HepG2 (cell line): Measurements from ENCODE around the gene TMEM190. TPM values are rescaled to one million over a fixed set of nuclear protein-coding genes. Genes with fewer than 3 reads are reported as not detected.

Source experiments
- AHR ChIP-seq: IDR thresholded peaks from 2 replicates; pipeline ENCODE4 v1.6.1; 2018; ENCODE audit warnings: missing genetic modification reagents, missing compliant biosample characterization
- ARNT ChIP-seq: fragments of 450-650 bp; IDR thresholded peaks from 2 replicates; pipeline ENCODE4 v1.6.1; 2017
- CENPX ChIP-seq: sonication (generic); formaldehyde crosslinking; IDR thresholded peaks from 2 replicates; pipeline ENCODE4 v1.9.0; 2021; ENCODE audit warnings: mild to moderate bottlenecking, missing genetic modification reagents, moderate library complexity
- DBP ChIP-seq: sonication (generic); formaldehyde crosslinking; IDR thresholded peaks from 2 replicates; pipeline ENCODE4 v1.4.0; 2020; ENCODE audit warnings: missing genetic modification reagents; ENCODE audit errors: not compliant biosample characterization
- EZH2 ChIP-seq: conservative IDR thresholded peaks from 2 replicates; pipeline ENCODE4 v1.6.1; 2012; ENCODE audit warnings: mild to moderate bottlenecking, low read depth, low read length, moderate library complexity
- FOXJ3 ChIP-seq: sonication (generic); formaldehyde crosslinking; IDR thresholded peaks from 2 replicates; pipeline ENCODE4 v1.4.0; 2020; ENCODE audit warnings: missing genetic modification reagents, mild to moderate bottlenecking, borderline replicate concordance
- MYNN ChIP-seq: sonication (generic); formaldehyde crosslinking; IDR thresholded peaks from 2 replicates; pipeline ENCODE4 v1.4.0; 2020; ENCODE audit warnings: mild to moderate bottlenecking, low read depth, missing genetic modification reagents
- NPAS2 ChIP-seq: sonication (generic); formaldehyde crosslinking; IDR thresholded peaks from 2 replicates; pipeline ENCODE4 v1.8.0; 2022; ENCODE audit warnings: mild to moderate bottlenecking, missing genetic modification reagents, borderline replicate concordance
- NR1H2 ChIP-seq: sonication (generic); formaldehyde crosslinking; IDR thresholded peaks from 2 replicates; pipeline ENCODE4 v1.8.1; 2022; ENCODE audit warnings: low read depth, missing genetic modification reagents, borderline replicate concordance
- POLR2AphosphoS5 ChIP-seq: IDR thresholded peaks from 2 replicates; pipeline ENCODE4 v1.6.1; 2012; ENCODE audit warnings: low read depth, low read length
- SMYD3 ChIP-seq: sonication (generic); formaldehyde crosslinking; IDR thresholded peaks from 2 replicates; pipeline ENCODE4 v1.8.1; 2023; ENCODE audit warnings: mild to moderate bottlenecking, missing genetic modification reagents
- TFAP4 ChIP-seq: sonication (generic); IDR thresholded peaks from 2 replicates; pipeline ENCODE4 v1.6.1; 2016; ENCODE audit warnings: low read depth, borderline replicate concordance
- ZFP36L1 ChIP-seq: sonication (generic); formaldehyde crosslinking; IDR thresholded peaks from 2 replicates; pipeline ENCODE4 v1.8.0; 2022; ENCODE audit warnings: mild to moderate bottlenecking, missing genetic modification reagents, moderate library complexity
- ZNF670 ChIP-seq: sonication (generic); formaldehyde crosslinking; IDR thresholded peaks from 2 replicates; pipeline ENCODE4 v1.8.0; 2022; ENCODE audit warnings: mild to moderate bottlenecking, missing genetic modification reagents, borderline replicate concordance
- ZNF782 ChIP-seq: sonication (generic); formaldehyde crosslinking; IDR thresholded peaks from 2 replicates; pipeline ENCODE4 v1.4.0; 2020; ENCODE audit warnings: missing genetic modification reagents, mild to moderate bottlenecking, borderline replicate concordance
- ZNF788 ChIP-seq: sonication (generic); formaldehyde crosslinking; IDR thresholded peaks from 2 replicates; pipeline ENCODE4 v1.5.0; 2020; ENCODE audit warnings: mild to moderate bottlenecking, missing genetic modification reagents, borderline replicate concordance
- ZNF83 ChIP-seq: sonication (generic); formaldehyde crosslinking; IDR thresholded peaks from 2 replicates; pipeline ENCODE4 v1.4.0; 2020; ENCODE audit warnings: missing genetic modification reagents, mild to moderate bottlenecking, borderline replicate concordance
- ZNF850 ChIP-seq: sonication (generic); formaldehyde crosslinking; conservative IDR thresholded peaks from 2 replicates; pipeline ENCODE4 v1.9.0; 2021; ENCODE audit warnings: mild to moderate bottlenecking, missing genetic modification reagents
- polyA plus RNA-seq, 8 experiments: library from polyadenylated mRNA; depleted of rRNA in 3 of 8; stranded (reverse) in 7 of 8; unstranded in 1 of 8; fragments of >200 nt; fragmentation: Illumina TruSeq in 4 of 8; extraction: Trizol in 4 of 8; gene quantifications; 2 replicates each; pipeline versions ENCODE4 v1.2.1 to v1.2.3, GENCODE V29; 2011 to 2016; ENCODE audit warnings: low read depth in 4 of 8, missing spikeins in 1 of 8, mixed read lengths in 1 of 8; ENCODE audit not compliant: insufficient read depth in 1 of 8
- total RNA-seq, 5 experiments: library from RNA; depleted of rRNA; stranded (reverse); fragments of >200 nt; fragmentation: Illumina TruSeq; extraction: Trizol; gene quantifications; 2 replicates each; pipeline ENCODE4 v1.2.3, GENCODE V29; 2016; ENCODE audit warnings: low read depth in 1 of 5
- TF ChIP-seq, protein P1 (sequence below): sonication (generic); formaldehyde crosslinking; IDR thresholded peaks from 2 replicates; pipeline ENCODE4 v1.5.1; 2020; ENCODE audit warnings: mild to moderate bottlenecking, missing genetic modification reagents, moderate library complexity
- TF ChIP-seq, protein P2 (sequence below): sonication (generic); formaldehyde crosslinking; IDR thresholded peaks from 2 replicates; pipeline ENCODE4 v1.4.0; 2020; ENCODE audit warnings: low read depth, missing genetic modification reagents

The TMEM190 gene
- total and polyA plus RNA-seq, 2 of the 13 experiments (the other 11 are each of a cell fraction or from before 2014, with no cell fraction given), result 0.35 to 0.83 TPM

GRCh38 chr19:55407800-55408532, 31.3 kb downstream of the TMEM190 start (continued):
- TF ChIP-seq, protein P1, sequence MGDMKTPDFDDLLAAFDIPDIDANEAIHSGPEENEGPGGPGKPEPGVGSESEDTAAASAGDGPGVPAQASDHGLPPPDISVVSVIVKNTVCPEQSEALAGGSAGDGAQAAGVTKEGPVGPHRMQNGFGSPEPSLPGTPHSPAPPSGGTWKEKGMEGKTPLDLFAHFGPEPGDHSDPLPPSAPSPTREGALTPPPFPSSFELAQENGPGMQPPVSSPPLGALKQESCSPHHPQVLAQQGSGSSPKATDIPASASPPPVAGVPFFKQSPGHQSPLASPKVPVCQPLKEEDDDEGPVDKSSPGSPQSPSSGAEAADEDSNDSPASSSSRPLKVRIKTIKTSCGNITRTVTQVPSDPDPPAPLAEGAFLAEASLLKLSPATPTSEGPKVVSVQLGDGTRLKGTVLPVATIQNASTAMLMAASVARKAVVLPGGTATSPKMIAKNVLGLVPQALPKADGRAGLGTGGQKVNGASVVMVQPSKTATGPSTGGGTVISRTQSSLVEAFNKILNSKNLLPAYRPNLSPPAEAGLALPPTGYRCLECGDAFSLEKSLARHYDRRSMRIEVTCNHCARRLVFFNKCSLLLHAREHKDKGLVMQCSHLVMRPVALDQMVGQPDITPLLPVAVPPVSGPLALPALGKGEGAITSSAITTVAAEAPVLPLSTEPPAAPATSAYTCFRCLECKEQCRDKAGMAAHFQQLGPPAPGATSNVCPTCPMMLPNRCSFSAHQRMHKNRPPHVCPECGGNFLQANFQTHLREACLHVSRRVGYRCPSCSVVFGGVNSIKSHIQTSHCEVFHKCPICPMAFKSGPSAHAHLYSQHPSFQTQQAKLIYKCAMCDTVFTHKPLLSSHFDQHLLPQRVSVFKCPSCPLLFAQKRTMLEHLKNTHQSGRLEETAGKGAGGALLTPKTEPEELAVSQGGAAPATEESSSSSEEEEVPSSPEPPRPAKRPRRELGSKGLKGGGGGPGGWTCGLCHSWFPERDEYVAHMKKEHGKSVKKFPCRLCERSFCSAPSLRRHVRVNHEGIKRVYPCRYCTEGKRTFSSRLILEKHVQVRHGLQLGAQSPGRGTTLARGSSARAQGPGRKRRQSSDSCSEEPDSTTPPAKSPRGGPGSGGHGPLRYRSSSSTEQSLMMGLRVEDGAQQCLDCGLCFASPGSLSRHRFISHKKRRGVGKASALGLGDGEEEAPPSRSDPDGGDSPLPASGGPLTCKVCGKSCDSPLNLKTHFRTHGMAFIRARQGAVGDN (CRISPR knock-in tag), result peak; percentile 95
- TF ChIP-seq ZNF670 (no peak), ZNF788 (CRISPR knock-in tag) (no peak; the same call in 1 of the 2 replicates), ZFP36L1 (no peak; the same call in 1 of the 2 replicates), NPAS2 (CRISPR knock-in tag) (no peak), ZNF850 (no peak), NR1H2 (CRISPR knock-in tag) (no peak), TFAP4 (no peak), DBP (CRISPR knock-in tag) (no peak), AHR (CRISPR knock-in tag) (no peak), POLR2AphosphoS5 (no peak; the same call in 1 of the 2 replicates), FOXJ3 (CRISPR knock-in tag) (no peak), ZNF782 (CRISPR knock-in tag) (peak; percentile 71; the same call in 1 of the 2 replicates), ARNT (no peak), ZNF83 (CRISPR knock-in tag) (no peak), EZH2 (no peak), MYNN (CRISPR knock-in tag) (no peak), CENPX (CRISPR knock-in tag) (no peak), SMYD3 (CRISPR knock-in tag) (no peak; the same call in 1 of the 2 replicates)
- TF ChIP-seq, protein P2, sequence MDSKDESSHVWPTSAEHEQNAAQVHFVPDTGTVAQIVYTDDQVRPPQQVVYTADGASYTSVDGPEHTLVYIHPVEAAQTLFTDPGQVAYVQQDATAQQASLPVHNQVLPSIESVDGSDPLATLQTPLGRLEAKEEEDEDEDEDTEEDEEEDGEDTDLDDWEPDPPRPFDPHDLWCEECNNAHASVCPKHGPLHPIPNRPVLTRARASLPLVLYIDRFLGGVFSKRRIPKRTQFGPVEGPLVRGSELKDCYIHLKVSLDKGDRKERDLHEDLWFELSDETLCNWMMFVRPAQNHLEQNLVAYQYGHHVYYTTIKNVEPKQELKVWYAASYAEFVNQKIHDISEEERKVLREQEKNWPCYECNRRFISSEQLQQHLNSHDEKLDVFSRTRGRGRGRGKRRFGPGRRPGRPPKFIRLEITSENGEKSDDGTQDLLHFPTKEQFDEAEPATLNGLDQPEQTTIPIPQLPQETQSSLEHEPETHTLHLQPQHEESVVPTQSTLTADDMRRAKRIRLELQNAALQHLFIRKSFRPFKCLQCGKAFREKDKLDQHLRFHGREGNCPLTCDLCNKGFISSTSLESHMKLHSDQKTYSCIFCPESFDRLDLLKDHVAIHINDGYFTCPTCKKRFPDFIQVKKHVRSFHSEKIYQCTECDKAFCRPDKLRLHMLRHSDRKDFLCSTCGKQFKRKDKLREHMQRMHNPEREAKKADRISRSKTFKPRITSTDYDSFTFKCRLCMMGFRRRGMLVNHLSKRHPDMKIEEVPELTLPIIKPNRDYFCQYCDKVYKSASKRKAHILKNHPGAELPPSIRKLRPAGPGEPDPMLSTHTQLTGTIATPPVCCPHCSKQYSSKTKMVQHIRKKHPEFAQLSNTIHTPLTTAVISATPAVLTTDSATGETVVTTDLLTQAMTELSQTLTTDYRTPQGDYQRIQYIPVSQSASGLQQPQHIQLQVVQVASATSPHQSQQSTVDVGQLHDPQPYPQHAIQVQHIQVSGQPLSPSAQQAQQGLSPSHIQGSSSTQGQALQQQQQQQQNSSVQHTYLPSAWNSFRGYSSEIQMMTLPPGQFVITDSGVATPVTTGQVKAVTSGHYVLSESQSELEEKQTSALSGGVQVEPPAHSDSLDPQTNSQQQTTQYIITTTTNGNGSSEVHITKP (CRISPR knock-in tag), result no peak
